UCSD-AML1 (cell line): ENCODE results near the gene ENTPD1.
A peak's percentile ranks its signal among the peaks of the same experiment; 100 is the strongest.

ENCODE experiments used
- DNase-seq: peaks from one replicate; lab custom pipeline; 2025; ENCODE audit not compliant: unreplicated experiment; lab: John Stamatoyannopoulos, UW

Gene ENTPD1

GRCh38 chr10:95820363-95820762 lies 64.4 kb downstream of the ENTPD1 start:
- DNase-seq = no peak

GRCh38 chr10:95821720-95822119 lies 65.8 kb downstream of the ENTPD1 start:
- DNase-seq = no peak

DNA sequence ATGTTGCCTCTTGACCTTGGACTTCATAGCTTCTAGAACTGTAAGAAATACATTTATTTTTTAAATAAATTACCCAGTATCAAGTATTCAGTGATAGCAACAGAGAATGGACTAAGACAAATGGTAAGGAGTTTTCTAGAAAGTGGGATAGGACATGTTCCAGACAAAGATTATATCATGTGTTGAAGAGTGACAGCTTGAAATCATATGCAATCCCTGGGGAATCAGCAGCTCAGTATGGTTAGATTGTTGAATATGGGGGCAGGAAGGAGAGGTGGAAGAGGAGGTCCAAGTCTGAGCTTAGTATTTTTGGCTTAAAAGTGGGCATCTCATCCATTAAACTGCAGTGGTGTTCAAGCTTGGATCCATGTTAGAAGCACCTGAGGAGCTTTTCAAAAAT lies 74.1 kb downstream of the ENTPD1 start:
- no peak for DNase-seq

GRCh38 chr10:95831076-95831475 lies 75.1 kb downstream of the ENTPD1 start:
- no peak for DNase-seq

- DNase-seq = no peak
Observed at GRCh38 chr10:95831515-95831914, 75.6 kb downstream of the ENTPD1 start.

DNA sequence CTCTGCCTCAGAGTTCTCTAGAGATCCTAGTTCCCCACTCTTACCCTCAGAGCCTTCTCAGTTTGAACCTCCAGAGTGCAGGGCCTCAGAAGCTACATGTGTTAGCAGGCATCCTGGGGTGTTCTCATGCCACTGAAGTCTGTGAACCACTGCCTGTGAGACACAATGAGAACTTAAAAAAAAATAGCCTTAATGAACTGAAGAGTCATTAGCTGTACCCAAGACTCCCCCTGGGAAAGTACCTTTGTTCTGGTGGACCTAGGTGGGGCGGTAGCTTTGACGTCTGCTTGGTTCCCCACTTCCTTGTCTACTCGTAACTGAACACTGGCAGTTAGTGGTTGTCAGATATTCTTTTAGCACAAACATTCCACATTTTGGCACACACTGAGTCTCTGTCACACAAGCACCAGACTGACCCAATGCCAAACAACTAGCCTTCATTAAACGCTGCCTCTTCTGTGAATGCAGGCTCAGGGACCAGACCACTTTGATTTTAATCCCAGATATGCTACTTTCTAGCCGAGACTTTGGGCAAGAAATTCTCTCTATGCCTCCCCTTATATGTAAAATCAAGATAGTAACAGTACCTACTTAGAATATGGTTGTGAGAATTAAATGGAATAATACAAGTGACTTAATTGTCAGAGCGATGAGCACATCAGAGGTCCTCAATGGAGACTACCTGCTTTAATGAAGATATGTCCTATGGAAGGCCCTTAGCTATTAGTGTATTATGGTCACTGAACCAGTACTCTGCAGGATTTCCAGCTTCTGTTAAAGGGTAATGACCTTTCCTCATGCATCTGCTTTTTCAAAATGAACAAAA lies 76.5 kb downstream of the ENTPD1 start:
- DNase-seq = no peak

- no peak for DNase-seq
Observed at GRCh38 chr10:95833042-95833610, 77.2 kb downstream of the ENTPD1 start.

DNA sequence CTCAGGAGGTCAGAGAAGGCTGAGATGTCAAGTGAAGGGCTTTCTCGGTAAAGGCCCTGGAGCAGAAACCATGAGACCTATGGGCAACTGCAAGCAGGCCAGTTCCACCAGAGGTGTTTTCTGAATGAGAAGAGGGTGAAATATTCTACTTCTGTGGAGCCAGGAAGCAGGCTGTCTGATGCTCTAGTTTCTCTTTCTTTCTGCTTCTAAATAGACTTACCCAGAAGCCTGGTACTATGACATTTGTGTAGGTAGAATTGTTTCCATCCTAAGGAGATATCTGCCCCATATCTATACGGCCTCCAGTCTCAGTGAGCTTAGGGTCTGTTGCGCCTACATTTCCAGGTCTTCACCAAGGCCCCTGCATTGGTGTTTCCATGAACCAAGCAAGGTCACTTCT lies 78.4 kb downstream of the ENTPD1 start:
- no peak for DNase-seq

DNA sequence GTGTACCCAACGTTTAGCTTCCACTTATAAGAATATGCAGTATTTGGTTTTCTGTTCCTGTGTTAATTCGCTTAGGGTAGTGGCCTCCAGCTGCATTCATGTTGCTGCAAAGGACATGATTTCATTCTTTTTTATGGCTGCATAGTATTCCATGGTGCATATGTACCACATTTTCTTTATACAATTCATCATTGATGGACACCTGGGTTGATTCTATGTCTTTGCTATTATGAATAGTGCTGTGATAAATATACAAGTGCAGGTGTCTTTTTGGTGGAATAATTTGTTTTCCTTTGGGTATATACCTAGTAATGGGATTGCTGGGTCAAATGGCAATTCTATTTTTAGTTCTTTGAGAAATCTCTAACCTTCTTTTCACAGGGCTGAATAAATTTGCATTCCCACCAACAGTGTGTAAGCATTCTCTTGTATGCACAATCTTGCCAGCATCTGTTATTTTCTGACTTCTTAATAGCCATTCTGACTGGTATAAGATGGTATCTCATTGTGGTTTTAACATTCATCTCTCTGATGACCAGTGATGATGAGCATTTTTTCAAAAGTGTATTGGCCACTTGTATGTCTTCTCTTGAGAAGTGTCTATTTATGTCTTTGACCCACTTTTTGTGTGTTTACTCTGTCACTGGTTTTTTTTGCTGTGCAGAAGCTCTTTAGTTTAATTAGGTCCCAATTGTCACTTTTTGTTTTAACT lies 79.3 kb downstream of the ENTPD1 start:
- no peak for DNase-seq

- DNase-seq = no peak
Observed at GRCh38 chr10:95835911-95836310, 79.9 kb downstream of the ENTPD1 start.

- no peak for DNase-seq
Observed at GRCh38 chr10:95836610-95837355, 80.8 kb downstream of the ENTPD1 start.

DNA sequence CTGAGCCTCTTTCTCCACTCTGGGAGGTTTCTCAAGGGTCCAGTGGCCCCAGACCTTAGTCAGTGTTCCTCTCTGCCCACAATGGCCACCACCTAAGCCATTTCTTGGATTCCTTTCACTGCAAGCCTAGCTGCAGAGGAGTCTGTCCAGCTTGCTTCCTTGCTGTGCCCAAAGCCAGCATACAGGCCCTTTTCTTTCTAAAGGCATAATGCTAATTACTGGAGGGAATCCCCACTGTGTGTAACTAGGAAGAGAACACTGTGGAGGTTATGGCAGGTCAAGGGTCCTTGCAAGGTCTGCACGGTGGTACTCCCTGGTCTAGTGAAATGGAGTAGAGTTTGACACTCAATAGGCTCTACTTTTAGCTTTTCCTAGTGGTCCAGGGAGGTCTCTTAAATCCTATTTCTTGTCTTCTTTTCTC lies 81.4 kb downstream of the ENTPD1 start:
- no peak for DNase-seq

DNA sequence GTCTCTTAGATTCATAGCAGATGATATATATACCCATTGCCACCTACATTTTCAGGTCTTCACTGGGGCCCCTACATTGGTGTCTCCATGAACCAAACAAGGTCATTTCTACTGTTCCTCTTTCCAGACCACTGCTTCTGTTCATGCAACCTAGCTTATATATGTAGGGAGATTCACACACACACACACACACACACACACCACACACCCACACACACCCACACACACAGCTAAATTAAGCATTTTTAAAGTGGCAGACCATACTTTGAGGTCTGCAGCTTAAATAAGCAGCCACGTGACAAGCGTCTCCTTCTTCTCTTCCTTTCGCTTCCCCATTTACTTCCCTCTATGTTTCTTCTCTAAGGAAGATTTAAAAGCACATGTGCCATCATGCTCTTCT lies 81.8 kb downstream of the ENTPD1 start:
- DNase-seq = peak; percentile 15

DNA sequence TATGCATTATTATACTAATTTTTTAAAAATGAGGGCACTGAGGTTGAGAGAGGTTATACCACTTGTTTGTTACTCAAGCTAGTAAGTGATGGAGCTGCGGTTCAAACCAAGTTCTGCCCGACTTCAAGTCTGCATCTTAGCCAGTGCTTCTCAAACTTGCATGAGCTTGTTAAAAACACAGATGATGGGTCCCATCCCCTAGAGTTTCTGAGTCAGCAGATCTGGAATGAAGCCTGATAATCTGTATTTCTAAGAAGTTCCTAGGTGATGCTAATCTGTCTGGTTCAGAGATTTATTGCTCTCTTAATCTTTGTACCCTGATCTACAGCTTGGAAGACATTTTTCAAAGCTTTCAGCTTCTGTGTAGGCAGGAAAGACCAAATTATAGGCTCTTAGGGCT lies 84.2 kb downstream of the ENTPD1 start:
- no peak for DNase-seq

DNA sequence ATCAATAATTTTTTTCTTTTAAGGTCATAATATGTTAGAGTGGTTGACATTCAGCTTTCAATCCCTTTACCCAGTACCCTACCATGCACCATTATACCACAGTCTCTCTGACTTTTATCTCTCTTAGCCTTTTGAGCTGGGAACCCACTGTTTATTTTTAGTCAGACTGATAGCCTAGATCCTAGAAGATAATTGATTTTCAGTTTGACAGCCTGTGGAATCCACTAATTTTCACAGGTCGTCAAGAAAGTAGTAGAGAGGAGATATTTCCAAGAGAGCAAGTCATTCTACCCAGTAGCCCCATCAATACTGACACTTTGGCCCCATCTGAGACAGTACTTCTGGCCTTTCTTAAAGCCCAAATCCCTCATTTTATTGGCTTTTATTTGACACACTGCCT lies 84.7 kb downstream of the ENTPD1 start:
- no peak for DNase-seq

DNA sequence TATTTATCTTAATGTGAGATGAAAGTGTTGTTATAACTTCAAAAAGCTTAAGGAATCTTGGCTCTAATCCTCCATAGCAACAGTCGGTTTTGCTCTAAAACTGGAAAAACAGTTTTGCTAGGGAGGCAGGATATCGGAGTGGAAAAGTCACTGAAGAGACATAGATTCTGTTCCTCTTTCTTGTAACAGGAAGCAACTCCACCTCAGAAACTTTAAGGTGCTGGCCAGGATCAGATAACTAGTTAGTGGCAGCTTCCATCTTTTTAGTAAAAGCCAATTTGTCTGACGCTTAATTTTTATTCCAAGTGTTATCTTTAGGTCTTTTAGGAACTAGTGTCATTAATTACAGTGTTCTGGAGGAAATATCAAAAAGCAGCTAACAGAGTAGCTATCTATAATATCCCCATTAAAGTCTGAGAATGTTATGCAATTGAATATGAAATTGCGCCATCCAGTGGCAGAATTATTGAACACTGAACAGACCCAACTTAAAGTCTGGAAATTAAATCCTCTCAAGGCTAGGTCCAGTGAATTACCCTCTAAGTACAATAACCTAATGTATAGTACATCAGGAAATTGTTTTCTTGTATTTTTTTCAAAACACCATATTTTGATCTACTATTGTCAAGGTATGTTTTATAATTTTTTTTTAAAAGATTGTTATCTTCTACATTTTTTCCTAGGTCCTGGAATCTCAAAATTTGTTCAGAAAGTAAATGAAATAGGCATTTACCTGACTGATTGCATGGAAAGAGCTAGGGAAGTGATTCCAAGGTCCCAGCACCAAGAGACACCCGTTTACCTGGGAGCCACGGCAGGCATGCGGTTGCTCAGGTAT lies 85.9 kb downstream of the ENTPD1 start:
- DNase-seq = no peak

- no peak for DNase-seq
Observed at GRCh38 chr10:95845411-95845810, 89.4 kb downstream of the ENTPD1 start.

DNA sequence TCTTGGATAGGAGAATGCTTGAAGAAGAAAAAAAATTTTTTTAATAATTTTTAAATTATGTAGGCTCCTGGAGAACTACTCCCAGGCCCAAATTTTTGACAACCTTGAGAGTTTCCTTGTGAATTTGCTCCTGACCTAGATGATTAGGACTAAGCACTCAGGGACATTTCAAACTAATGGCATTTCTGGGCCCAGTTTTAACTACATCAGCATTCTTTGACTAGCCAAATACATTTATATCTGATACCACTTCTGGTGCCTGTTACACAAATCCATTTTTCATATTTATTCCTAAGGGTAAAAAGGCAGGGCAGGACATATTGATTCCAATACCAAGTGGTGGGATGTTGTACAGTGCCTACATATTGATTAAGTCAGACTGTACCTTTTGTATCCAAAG lies 91.0 kb downstream of the ENTPD1 start:
- no peak for DNase-seq

- no peak for DNase-seq
Observed at GRCh38 chr10:95848841-95849240, 92.9 kb downstream of the ENTPD1 start.

DNA sequence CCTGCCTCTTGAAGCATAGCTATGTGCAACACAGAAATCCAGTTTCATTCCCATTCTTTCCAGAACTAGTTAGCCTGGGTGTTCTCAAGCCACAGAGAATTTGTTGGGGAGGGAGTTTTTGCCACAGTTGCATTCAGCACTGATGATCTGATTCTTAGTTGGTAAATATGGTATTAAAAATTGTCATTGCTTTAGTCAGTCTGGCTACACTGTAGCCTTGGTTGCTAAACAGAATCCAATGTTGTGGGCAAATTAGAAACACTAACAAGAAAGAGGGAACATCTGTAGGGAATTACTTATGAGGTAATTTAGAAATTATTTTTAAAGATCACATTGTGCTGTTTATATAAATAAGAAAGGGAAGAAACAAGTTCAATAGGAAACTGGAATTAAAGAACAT lies 94.8 kb downstream of the ENTPD1 start:
- no peak for DNase-seq
